ENCODE data around the gene MSH5. TPM values are rescaled to one million over a fixed set of nuclear protein-coding genes. Genes with fewer than 3 reads are reported as not detected.

The MSH5 gene
- polyA plus RNA-seq, 3 donors, result 0.58 to 31.2 (median 1.9) TPM

DNA sequence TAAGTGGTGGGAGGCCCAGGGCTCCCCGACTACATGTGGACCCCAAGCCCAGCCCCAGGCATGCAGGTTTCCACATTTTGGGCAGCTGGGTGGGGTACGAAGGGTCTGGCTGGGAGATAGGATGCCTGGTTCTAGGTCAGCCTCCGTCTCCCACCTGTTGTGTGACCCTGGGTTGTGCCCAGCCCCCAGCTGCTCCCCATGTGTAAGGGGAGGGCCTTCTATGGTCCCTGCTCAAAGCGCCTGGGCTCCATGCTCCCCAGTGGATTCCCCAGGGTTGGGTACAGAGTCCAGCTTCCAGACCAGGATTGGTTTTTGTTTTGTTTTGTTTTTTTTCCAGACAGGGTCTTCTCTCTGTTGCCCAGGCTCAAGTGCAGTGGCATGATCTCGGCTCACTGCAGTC, 38.4 kb downstream of the MSH5 start:
- Histone ChIP-seq H3K4me1 (ENCODE audit: control insufficient read depth in 1 of 2, insufficient read depth in 2 of 2, low read length in 2 of 2) (peaks cover 13 to 15% of the 10 kb centered on the region in 2 donors), H3K27ac (ENCODE audit: low read depth in 1 of 2, low read length in 2 of 2) (no peak overlapping the region), H3K9ac (ENCODE audit: insufficient read depth, low read length, poor library complexity, severe bottlenecking) (no peak overlapping the region), H4K20me1 (ENCODE audit: insufficient read depth, low read length) (no peaks in the 10 kb centered on the region), H3K27me3 (ENCODE audit: control insufficient read depth in 2 of 2, insufficient read depth in 2 of 2, low read length in 2 of 2) (no peaks in the 10 kb centered on the region), H3K4me3 (replicated peaks in 1 of 3; ENCODE audit: low read depth in 2 of 3, low read length in 3 of 3) (no peak overlapping the region), H3K4me2 (replicated peaks; ENCODE audit: extremely low read depth, low read length, poor library complexity, severe bottlenecking) (no peak overlapping the region), H3K9me3 (replicated peaks in 1 of 2; ENCODE audit: control insufficient read depth in 1 of 2, insufficient read depth in 1 of 2, low read length in 2 of 2) (no peaks in the 10 kb centered on the region), H2AFZ (ENCODE audit: insufficient read depth, low read depth, low read length, poor library complexity, severe bottlenecking) (no peak overlapping the region), H3K79me2 (ENCODE audit: insufficient read depth, low read length) (no peaks in the 10 kb centered on the region), H3K36me3 (replicated peaks in 1 of 2; ENCODE audit: control insufficient read depth in 1 of 2, insufficient read depth in 2 of 2, low read length in 2 of 2) (peaks cover 51 to 54% of the 10 kb centered on the region in 2 donors)
- intact Hi-C loops (cut with micrococcal nuclease), result no loop called here
- peaks cover 15% of the 10 kb centered on the region for H3K4me1 Mint-ChIP-seq
- no peak for DNase-seq
- H3K36me3 Mint-ChIP-seq, result peaks cover 42 to 58% of the 10 kb centered on the region in 2 donors
- H3K4me3 Mint-ChIP-seq, result no peak overlapping the region
- 98% methylated on average over 5 of the region's 5 CpGs for WGBS (ENCODE audit: insufficient coverage)
- peaks cover 0 to 3% (median 2%) of the 10 kb centered on the region in 3 donors for H3K27me3 Mint-ChIP-seq (ENCODE audit: low read depth in 3 of 3)
- TF ChIP-seq, protein P1, sequence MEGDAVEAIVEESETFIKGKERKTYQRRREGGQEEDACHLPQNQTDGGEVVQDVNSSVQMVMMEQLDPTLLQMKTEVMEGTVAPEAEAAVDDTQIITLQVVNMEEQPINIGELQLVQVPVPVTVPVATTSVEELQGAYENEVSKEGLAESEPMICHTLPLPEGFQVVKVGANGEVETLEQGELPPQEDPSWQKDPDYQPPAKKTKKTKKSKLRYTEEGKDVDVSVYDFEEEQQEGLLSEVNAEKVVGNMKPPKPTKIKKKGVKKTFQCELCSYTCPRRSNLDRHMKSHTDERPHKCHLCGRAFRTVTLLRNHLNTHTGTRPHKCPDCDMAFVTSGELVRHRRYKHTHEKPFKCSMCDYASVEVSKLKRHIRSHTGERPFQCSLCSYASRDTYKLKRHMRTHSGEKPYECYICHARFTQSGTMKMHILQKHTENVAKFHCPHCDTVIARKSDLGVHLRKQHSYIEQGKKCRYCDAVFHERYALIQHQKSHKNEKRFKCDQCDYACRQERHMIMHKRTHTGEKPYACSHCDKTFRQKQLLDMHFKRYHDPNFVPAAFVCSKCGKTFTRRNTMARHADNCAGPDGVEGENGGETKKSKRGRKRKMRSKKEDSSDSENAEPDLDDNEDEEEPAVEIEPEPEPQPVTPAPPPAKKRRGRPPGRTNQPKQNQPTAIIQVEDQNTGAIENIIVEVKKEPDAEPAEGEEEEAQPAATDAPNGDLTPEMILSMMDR (IDR thresholded peaks at IDR 0.05), result no peak
- no peaks in the 10 kb centered on the region for H3K9me3 Mint-ChIP-seq
- H3K27ac Mint-ChIP-seq, result peak overlapping the region in 4 of 7 donors; percentile 15 to 74 (median 36)

DNA sequence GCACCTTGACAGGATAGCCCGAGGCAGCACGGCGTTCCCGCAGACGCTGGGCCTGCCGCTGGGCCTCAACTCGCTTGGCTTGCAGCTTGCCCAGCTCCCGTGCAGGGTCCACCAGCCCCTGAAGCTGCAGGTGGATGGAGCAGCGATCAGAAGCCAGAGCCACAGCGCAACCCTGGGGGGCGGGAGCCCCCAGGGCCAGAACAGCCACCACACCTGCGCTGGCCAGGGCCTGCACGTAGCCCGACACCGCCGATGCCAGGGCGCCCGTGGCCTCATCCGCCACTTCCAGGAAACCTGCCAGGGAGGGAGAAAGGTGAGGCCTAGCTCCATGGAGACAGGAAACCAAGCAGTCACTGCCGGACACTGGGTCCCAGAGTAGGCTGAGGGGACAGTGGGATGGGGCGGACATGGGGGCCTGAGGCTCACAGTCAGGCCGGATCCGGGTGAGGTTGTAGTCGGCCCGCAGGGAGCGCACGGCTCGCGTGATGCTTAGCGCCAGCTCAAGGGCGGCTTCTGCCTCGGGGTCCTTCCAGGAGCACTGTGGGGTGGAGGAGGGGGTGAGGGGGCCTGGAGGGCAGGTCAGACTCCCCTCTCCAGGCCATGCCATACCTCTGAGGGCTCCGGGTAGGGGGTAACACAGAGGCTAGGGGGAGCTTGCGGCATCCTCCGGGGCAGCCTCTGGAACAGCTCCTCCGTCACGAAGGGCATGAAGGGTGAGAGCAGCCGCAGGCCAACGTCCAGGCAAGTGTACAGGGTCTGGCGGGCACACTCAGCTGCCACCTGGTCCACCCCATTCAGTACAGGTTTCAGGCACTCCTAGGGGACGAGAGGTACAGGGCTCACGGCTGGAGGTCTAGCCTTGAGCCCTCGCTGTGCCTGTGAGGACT, 39.4 kb downstream of the MSH5 start:
- no peaks in the 10 kb centered on the region for H3K9me3 Mint-ChIP-seq
- H3K27me3 Mint-ChIP-seq (ENCODE audit: low read depth in 3 of 3), result peaks cover 2 to 3% (median 3%) of the 10 kb centered on the region in 3 donors
- no peak for DNase-seq
- TF ChIP-seq, protein P1 (IDR thresholded peaks at IDR 0.05), result no peak
- peaks cover 47 to 67% of the 10 kb centered on the region in 2 donors for H3K36me3 Mint-ChIP-seq
- H3K27ac Mint-ChIP-seq, result peak overlapping the region in 1 of 7 donors; percentile 7
- 96% methylated on average over 21 of the region's 43 CpGs for WGBS (ENCODE audit: insufficient coverage)
- Histone ChIP-seq H3K36me3 (replicated peaks in 1 of 2; ENCODE audit: control insufficient read depth in 1 of 2, insufficient read depth in 2 of 2, low read length in 2 of 2) (peaks cover 56 to 64% of the 10 kb centered on the region in 2 donors), H3K27me3 (ENCODE audit: control insufficient read depth in 2 of 2, insufficient read depth in 2 of 2, low read length in 2 of 2) (no peaks in the 10 kb centered on the region), H3K9me3 (replicated peaks in 1 of 2; ENCODE audit: control insufficient read depth in 1 of 2, insufficient read depth in 1 of 2, low read length in 2 of 2) (no peaks in the 10 kb centered on the region), H3K79me2 (ENCODE audit: insufficient read depth, low read length) (no peaks in the 10 kb centered on the region), H3K9ac (ENCODE audit: insufficient read depth, low read length, poor library complexity, severe bottlenecking) (no peak overlapping the region), H3K4me1 (ENCODE audit: control insufficient read depth in 1 of 2, insufficient read depth in 2 of 2, low read length in 2 of 2) (peaks cover 13 to 15% of the 10 kb centered on the region in 2 donors), H3K4me3 (replicated peaks in 1 of 3; ENCODE audit: low read depth in 2 of 3, low read length in 3 of 3) (no peak overlapping the region), H3K4me2 (replicated peaks; ENCODE audit: extremely low read depth, low read length, poor library complexity, severe bottlenecking) (no peak overlapping the region), H3K27ac (ENCODE audit: low read depth in 1 of 2, low read length in 2 of 2) (no peak overlapping the region), H2AFZ (ENCODE audit: insufficient read depth, low read depth, low read length, poor library complexity, severe bottlenecking) (no peak overlapping the region), H4K20me1 (ENCODE audit: insufficient read depth, low read length) (no peaks in the 10 kb centered on the region)
- intact Hi-C loops (cut with micrococcal nuclease), result no loop called here
- H3K4me3 Mint-ChIP-seq, result no peak overlapping the region
- H3K4me1 Mint-ChIP-seq, result peaks cover 15% of the 10 kb centered on the region
